SK-N-SH treated with all-trans-retinoic acid at 6 μM for 48 hours (cell line): ENCODE measurements around the gene GLRX5.
"Not testable (repeated sequence)": the region's sequence is repeated elsewhere in the genome, so short reads cannot be mapped to it uniquely, and the experiment has no call there.

ENCODE experiments used
- ARNTL ChIP-seq: fragments of 450-650 bp; formaldehyde crosslinking; IDR thresholded peaks from 2 replicates; pipeline ENCODE4 v1.5.0; 2020; ENCODE audit warnings: low read depth, mild to moderate bottlenecking, moderate library complexity, borderline replicate concordance
- CREB5 ChIP-seq: fragments of 250-450 bp; sonication (Bioruptor Pico); IDR thresholded peaks from 2 replicates; pipeline ENCODE4 v1.5.1; 2020; ENCODE audit warnings: low read depth, mild to moderate bottlenecking, moderate library complexity
- CSDC2 ChIP-seq: fragments of 250-450 bp; sonication (Bioruptor Pico); IDR thresholded peaks from 2 replicates; pipeline ENCODE4 v1.5.0; 2020; ENCODE audit warnings: mild to moderate bottlenecking, moderate library complexity
- GLIS3 ChIP-seq: fragments of 250-450 bp; sonication (Bioruptor Pico); IDR thresholded peaks from 2 replicates; pipeline ENCODE4 v1.5.0; 2020; ENCODE audit warnings: mild to moderate bottlenecking, moderate library complexity
- SNAI2 ChIP-seq: fragments of 250-450 bp; sonication (Bioruptor Pico); IDR thresholded peaks from 2 replicates; pipeline ENCODE4 v1.5.0; 2020; ENCODE audit warnings: mild to moderate bottlenecking, moderate library complexity
- TOX ChIP-seq: fragments of 250-450 bp; sonication (Bioruptor Pico); IDR thresholded peaks from 2 replicates; pipeline ENCODE4 v1.8.0; 2021; ENCODE audit warnings: mild to moderate bottlenecking, moderate library complexity, borderline replicate concordance
- ZFP3 ChIP-seq: fragments of 250-450 bp; sonication (Bioruptor Pico); IDR thresholded peaks from 2 replicates; pipeline ENCODE4 v1.5.0; 2020; ENCODE audit warnings: mild to moderate bottlenecking, moderate library complexity
- ZNF70 ChIP-seq: fragments of 450-650 bp; formaldehyde crosslinking; IDR thresholded peaks from 2 replicates; pipeline ENCODE4 v1.5.0; 2020; ENCODE audit warnings: mild to moderate bottlenecking, moderate library complexity
- TF ChIP-seq, protein P1 (sequence below): fragments of 250-450 bp; sonication (Bioruptor Pico); IDR thresholded peaks from 2 replicates; pipeline ENCODE4 v1.8.0; 2020; ENCODE audit warnings: mild to moderate bottlenecking, moderate library complexity, borderline replicate concordance

- TF ChIP-seq GLIS3 (CRISPR knock-in tag); ARNTL (CRISPR knock-in tag); ZNF70 (CRISPR knock-in tag); CSDC2 (CRISPR knock-in tag); ZFP3 (CRISPR knock-in tag); CREB5; SNAI2; TOX: not testable (repeated sequence)
- TF ChIP-seq, protein P1, sequence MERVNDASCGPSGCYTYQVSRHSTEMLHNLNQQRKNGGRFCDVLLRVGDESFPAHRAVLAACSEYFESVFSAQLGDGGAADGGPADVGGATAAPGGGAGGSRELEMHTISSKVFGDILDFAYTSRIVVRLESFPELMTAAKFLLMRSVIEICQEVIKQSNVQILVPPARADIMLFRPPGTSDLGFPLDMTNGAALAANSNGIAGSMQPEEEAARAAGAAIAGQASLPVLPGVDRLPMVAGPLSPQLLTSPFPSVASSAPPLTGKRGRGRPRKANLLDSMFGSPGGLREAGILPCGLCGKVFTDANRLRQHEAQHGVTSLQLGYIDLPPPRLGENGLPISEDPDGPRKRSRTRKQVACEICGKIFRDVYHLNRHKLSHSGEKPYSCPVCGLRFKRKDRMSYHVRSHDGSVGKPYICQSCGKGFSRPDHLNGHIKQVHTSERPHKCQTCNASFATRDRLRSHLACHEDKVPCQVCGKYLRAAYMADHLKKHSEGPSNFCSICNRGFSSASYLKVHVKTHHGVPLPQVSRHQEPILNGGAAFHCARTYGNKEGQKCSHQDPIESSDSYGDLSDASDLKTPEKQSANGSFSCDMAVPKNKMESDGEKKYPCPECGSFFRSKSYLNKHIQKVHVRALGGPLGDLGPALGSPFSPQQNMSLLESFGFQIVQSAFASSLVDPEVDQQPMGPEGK = not testable (repeated sequence)
These were observed 49.2 kb downstream of the GLRX5 start for GRCh38 chr14:95583836-95584617.
